GM12878 (cell line): Measurements from ENCODE around the gene VGF. TPM values are rescaled to one million over a fixed set of nuclear protein-coding genes. Genes with fewer than 3 reads are reported as not detected.
A peak's percentile ranks its signal among the peaks of the same experiment; 100 is the strongest.
"Not testable (repeated sequence)": the region's sequence is repeated elsewhere in the genome, so short reads cannot be mapped to it uniquely, and the experiment has no call there.

Source experiments
- ATAC-seq: fragments of 200-7000 bp; cut with Tn5 transposase; 3 replicates; pipeline ENCODE4 v1.9.1; 2020; ENCODE audit warnings: mild to moderate bottlenecking, moderate library complexity
- BruUV-seq: library from RNA; stranded (reverse); fragments of 400-500 nt; replicated peaks from 2 replicates; lab custom pipeline; 2021; lab: Mats Ljungman, UMichigan
- CTCF ChIA-PET: fragments of 300-600 bp; sonication (Branson Sonifier 250); formaldehyde crosslinking; extraction: SDS; loops from one replicate; lab custom pipeline; 2021; ENCODE audit warnings: inconsistent platforms; lab: Yijun Ruan, JAX
- POLR2A ChIA-PET: fragments of 350-600 bp; formaldehyde crosslinking; extraction: SDS; loops from one replicate; lab custom pipeline; 2021; ENCODE audit warnings: inconsistent platforms; lab: Charles Lee
- RAD21 ChIA-PET: fragments of 300-600 bp; sonication (Branson Sonifier 250); formaldehyde crosslinking; loops from one replicate; lab custom pipeline; 2023; ENCODE audit warnings: antibody characterized with exemption; ENCODE audit not compliant: unreplicated experiment; lab: Charles Lee
- SMC1A ChIA-PET: fragments of 300-600 bp; sonication (Branson Sonifier 250); formaldehyde crosslinking; loops from one replicate; lab custom pipeline; 2023; ENCODE audit not compliant: unreplicated experiment, uncharacterized antibody; lab: Charles Lee
- DNase-seq: peaks from one replicate; pipeline ENCODE4 v3.0.0-alpha.2; 2011; ENCODE audit warnings: low read depth, low spot score
- FAIRE-seq: peaks from 3 replicates; lab custom pipeline; 2011; peaks lifted over from hg19 to GRCh38; lab: Jason Lieb, UNC
- H2AFZ ChIP-seq: 2 replicates; pipeline ENCODE4 v1.6.0; 2011; ENCODE audit warnings: low read depth, low read length, control low read depth; ENCODE audit not compliant: control insufficient read depth
- H3K27ac ChIP-seq: 2 replicates; pipeline ENCODE4 v1.5.1; 2011; ENCODE audit warnings: control low read depth; ENCODE audit not compliant: control insufficient read depth, insufficient read depth
- H3K27me3 ChIP-seq, 2 experiments: replicated peaks in 1 of 2; 2 replicates each; pipeline versions ENCODE4 v1.6.0 to v1.6.1; 2011; ENCODE audit warnings: low read length in 1 of 2; ENCODE audit not compliant: control insufficient read depth in 2 of 2, insufficient read depth in 2 of 2
- H3K36me3 ChIP-seq, 2 experiments: 2 replicates each; pipeline ENCODE4 v1.5.1; 2011; ENCODE audit warnings: low read length in 1 of 2; ENCODE audit not compliant: control insufficient read depth in 2 of 2, insufficient read depth in 2 of 2
- H3K4me1 ChIP-seq: 2 replicates; pipeline ENCODE4 v1.6.1; 2011; ENCODE audit warnings: mild to moderate bottlenecking, low read length, moderate library complexity, mixed read lengths; ENCODE audit not compliant: control insufficient read depth, insufficient read depth
- H3K4me2 ChIP-seq: 2 replicates; pipeline ENCODE4 v1.6.0; 2011; ENCODE audit warnings: control low read depth; ENCODE audit not compliant: control insufficient read depth, insufficient read depth
- H3K4me3 ChIP-seq: fragments of 200-600 bp; sonication (generic); 2 replicates; pipeline ENCODE4 v1.5.1; 2016
- H3K79me2 ChIP-seq: 2 replicates; pipeline ENCODE4 v1.6.0; 2011; ENCODE audit warnings: low read length; ENCODE audit not compliant: control insufficient read depth, insufficient read depth
- H3K9ac ChIP-seq: 2 replicates; pipeline ENCODE4 v1.8.0; 2011; ENCODE audit warnings: low read length, control low read depth, mixed read lengths; ENCODE audit not compliant: control insufficient read depth, insufficient read depth
- H3K9me3 ChIP-seq: replicated peaks from 3 replicates; pipeline ENCODE4 v1.5.1; 2011; ENCODE audit warnings: mild to moderate bottlenecking, low read length; ENCODE audit not compliant: control insufficient read depth, insufficient read depth
- H4K20me1 ChIP-seq: 2 replicates; pipeline ENCODE4 v1.6.0; 2011; ENCODE audit not compliant: control insufficient read depth, insufficient read depth
- TCF7 ChIP-seq: IDR thresholded peaks from 2 replicates; pipeline ENCODE4 v1.6.1; 2014; ENCODE audit warnings: antibody characterized with exemption, borderline replicate concordance
- WGBS: methylation state at CpG from one replicate; pipeline ENCODE4 v1.1.6; 2016; ENCODE audit warnings: low lambda C conversion rate; ENCODE audit not compliant: insufficient replicate concordance, insufficient coverage; ENCODE audit errors: missing lambda C conversion rate; 5-methylcytosine and 5-hydroxymethylcytosine counted together
- in situ Hi-C: fragments of 300-500 bp; cut with MboI; formaldehyde crosslinking; loops from 9 replicates; pipeline ENCODE4 v1.14.3; 2018; ENCODE audit warnings: mixed read lengths
- intact Hi-C: fragments of 100-400 bp; cut with micrococcal nuclease; formaldehyde crosslinking; loops from one replicate; pipeline ENCODE4 v1.14.2; 2022; ENCODE audit not compliant: unreplicated experiment
- polyA plus RNA-seq, 11 experiments: library from polyadenylated mRNA; depleted of rRNA in 4 of 11; unstranded in 6 of 11; stranded (reverse) in 5 of 11; fragments of >200 nt; fragmentation: Nextera tagmentation in 4 of 11; fragmentation: Illumina TruSeq in 1 of 11; extraction: Ambion mirVana in 4 of 11; extraction: Trizol in 1 of 11; gene quantifications; 1 replicate in 1 of 11; 2 replicates in 10 of 11; pipeline versions ENCODE4 v1.2.1 to v1.2.3, GENCODE V29; 2011 to 2016; ENCODE audit warnings: inconsistent platforms in 2 of 11, missing spikeins in 2 of 11, low read depth in 1 of 11
- total RNA-seq, 4 experiments: library from RNA; depleted of rRNA in 3 of 4; stranded (reverse); fragments of >200 nt in 3 of 4; fragmentation: Illumina TruSeq in 1 of 4; extraction: Trizol in 1 of 4; gene quantifications; 2 replicates each; pipeline versions ENCODE4 v1.2.1 to v1.2.3, GENCODE V29; 2013 to 2021
- TF ChIP-seq, protein P1 (sequence below): fragments of 450-650 bp; IDR thresholded peaks from 2 replicates; pipeline ENCODE4 v1.6.1; 2016; ENCODE audit warnings: mild to moderate bottlenecking

Gene VGF
- total and polyA plus RNA-seq, 10 of the 15 experiments (the other 5 are each of a cell fraction or from before 2014, with no cell fraction given), result 0.09 to 0.25 (median 0.17) TPM; not detected in 6

DNA sequence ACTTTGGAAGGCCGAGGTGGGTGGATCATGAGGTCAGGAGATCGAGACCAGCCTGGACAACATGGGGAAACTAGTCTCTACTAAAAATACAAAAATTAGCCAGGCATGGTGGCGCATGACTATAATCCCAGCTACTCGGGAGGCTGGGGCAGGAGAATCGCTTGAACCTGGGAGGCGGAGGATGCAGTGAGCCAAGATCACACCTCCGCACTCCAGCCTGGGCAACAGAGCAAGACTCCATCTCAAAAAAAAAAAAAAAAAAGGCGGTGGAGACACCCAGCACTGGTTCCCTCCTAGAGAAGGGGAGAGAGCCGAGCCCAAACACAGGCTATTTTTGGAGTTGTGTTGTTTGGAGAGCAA lies 43.8 kb downstream of the VGF start:
- Histone ChIP-seq H3K4me1 (peaks cover 19% of the 10 kb centered on the region), H3K27ac (peak overlapping the region; percentile 87; the same call in 1 of the 2 replicates), H2AFZ (peak overlapping the region; percentile 99), H3K9ac (peak overlapping the region; percentile 77), H3K4me2 (peak overlapping the region; percentile 98), H3K4me3 (peak overlapping the region; percentile 63; the same call in 1 of the 2 replicates)
- H3K9me3 ChIP-seq, FAIRE-seq, H3K36me3 ChIP-seq, in situ Hi-C loops, DNase-seq, H4K20me1 ChIP-seq, H3K79me2 ChIP-seq, H3K27me3 ChIP-seq, ATAC-seq: not testable (repeated sequence)
- WGBS, result 71% methylated on average over 9 of the region's 9 CpGs
- TSS peak; percentile 66 for BruUV-seq
- ChIA-PET RAD21 (interaction anchor here (1.9 kb wide), 1 partner anchor 37 kb away, joined by 4 read pairs; the partner anchor contains the start of gene TRIM56), POLR2A (interaction anchor here (1.8 to 3.4 kb wide), 2 partner anchors 10 to 13 kb away, joined by 7 to 24 read pairs; no protein-coding TSS in a partner anchor), SMC1A (interaction anchor here (0.9 to 2.6 kb wide), 5 partner anchors 13 to 44 kb away, joined by 3 to 13 read pairs (median 8); no protein-coding TSS in a partner anchor), CTCF (interaction anchor here (2.8 to 3.4 kb wide), 2 partner anchors 12 to 23 kb away, joined by 12 to 15 read pairs; no protein-coding TSS in a partner anchor)
- TF ChIP-seq, protein P1, sequence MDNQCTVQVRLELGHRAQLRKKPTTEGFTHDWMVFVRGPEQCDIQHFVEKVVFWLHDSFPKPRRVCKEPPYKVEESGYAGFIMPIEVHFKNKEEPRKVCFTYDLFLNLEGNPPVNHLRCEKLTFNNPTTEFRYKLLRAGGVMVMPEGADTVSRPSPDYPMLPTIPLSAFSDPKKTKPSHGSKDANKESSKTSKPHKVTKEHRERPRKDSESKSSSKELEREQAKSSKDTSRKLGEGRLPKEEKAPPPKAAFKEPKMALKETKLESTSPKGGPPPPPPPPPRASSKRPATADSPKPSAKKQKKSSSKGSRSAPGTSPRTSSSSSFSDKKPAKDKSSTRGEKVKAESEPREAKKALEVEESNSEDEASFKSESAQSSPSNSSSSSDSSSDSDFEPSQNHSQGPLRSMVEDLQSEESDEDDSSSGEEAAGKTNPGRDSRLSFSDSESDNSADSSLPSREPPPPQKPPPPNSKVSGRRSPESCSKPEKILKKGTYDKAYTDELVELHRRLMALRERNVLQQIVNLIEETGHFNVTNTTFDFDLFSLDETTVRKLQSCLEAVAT, result 0 out of 2 replicates have a peak, but pooled peaks have one; percentile 15
- intact Hi-C loops, result loop anchor here (5.0 kb wide), 1 partner anchor 34 kb away; the partner anchor contains the start of gene TRIM56

DNA sequence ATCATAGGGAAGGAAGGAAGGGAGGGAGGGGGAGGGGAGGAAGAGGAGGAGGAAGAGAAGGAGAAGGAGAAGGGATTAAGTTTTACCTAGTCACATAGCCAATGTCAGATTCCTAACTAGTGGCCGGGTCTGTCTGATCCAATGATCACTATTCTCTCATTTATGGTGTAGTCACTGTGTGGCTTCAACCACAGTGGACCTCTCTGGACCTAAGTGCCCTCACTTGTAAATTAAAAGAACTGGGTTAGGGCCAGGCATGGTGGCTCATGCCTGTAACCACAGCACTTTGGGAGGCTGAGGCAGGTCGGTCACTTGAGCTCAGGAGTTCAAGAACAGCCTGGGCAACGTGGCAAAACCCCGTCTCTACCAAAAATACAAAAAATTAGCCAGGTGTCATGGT lies 45.1 kb downstream of the VGF start:
- DNase-seq, result no peak
- ChIA-PET RAD21 (interaction anchor here (0.6 kb wide), 1 partner anchor 22 kb away, joined by 3 read pairs; no protein-coding TSS in a partner anchor), POLR2A (interaction anchor here (0.7 kb wide), 1 partner anchor 32 kb away, joined by 4 read pairs; no protein-coding TSS in a partner anchor)
- in situ Hi-C loops, result no loop called here
- no peaks in the 10 kb centered on the region for H3K36me3 ChIP-seq
- no peak overlapping the region for H3K4me2 ChIP-seq
- no peak overlapping the region for H3K4me3 ChIP-seq
- H3K79me2 ChIP-seq, result no peaks in the 10 kb centered on the region
- no peaks in the 10 kb centered on the region for H4K20me1 ChIP-seq
- intact Hi-C loops, result loop anchor here (5.0 kb wide), 1 partner anchor 33 kb away; the partner anchor contains the start of gene TRIM56
- 33% methylated on average over 4 of the region's 4 CpGs for WGBS
- TF ChIP-seq TCF7, result no peak
- TF ChIP-seq, all 136 proteins: peak for 0
- ChIA-PET CTCF (interaction anchor here (2.2 kb wide), 1 partner anchor 18 kb away, joined by 5 read pairs; no protein-coding TSS in a partner anchor), SMC1A (interaction anchor here (0.6 to 1.2 kb wide), 3 partner anchors 11 to 43 kb away, joined by 3 to 4 read pairs (median 3); no protein-coding TSS in a partner anchor)
- Histone ChIP-seq H3K27ac (no peak overlapping the region), H3K4me1 (peaks cover 11% of the 10 kb centered on the region), H3K27me3 (no peaks in the 10 kb centered on the region), H2AFZ (no peak overlapping the region), H3K9me3 (no peaks in the 10 kb centered on the region), H3K9ac (no peak overlapping the region)
- ATAC-seq, result no peak
- no peak for FAIRE-seq
- no TSS peak for BruUV-seq
